ENCODE results near the gene SLIT3. TPM values are rescaled to one million over a fixed set of nuclear protein-coding genes. Genes with fewer than 3 reads are reported as not detected.

The SLIT3 gene
- total and polyA plus RNA-seq, 2 experiments from 2014 or later = 0.59 to 0.71 TPM

GRCh38 chr5:168779333-168779732 is 521.6 kb downstream of the SLIT3 start:
- no peaks in the 10 kb centered on the region for H3K9me3 Mint-ChIP-seq
- H3K27ac Mint-ChIP-seq = no peak overlapping the region
- H3K36me3 Mint-ChIP-seq (ENCODE audit: low read depth) = no peaks in the 10 kb centered on the region

More at GRCh38 chr5:168779333-168779732, 521.6 kb downstream of the SLIT3 start:
- Histone ChIP-seq H3F3A (replicated peaks; ENCODE audit: low read depth) (no peaks in the 10 kb centered on the region), H3K36me3 (ENCODE audit: insufficient read depth) (no peaks in the 10 kb centered on the region), H3K4me3 (no peak overlapping the region), H3K79me2 (replicated peaks; ENCODE audit: insufficient read depth) (no peaks in the 10 kb centered on the region), H3K27me3 (ENCODE audit: insufficient read depth) (no peaks in the 10 kb centered on the region), H2AFZ (no peak overlapping the region), H3K4me2 (no peak overlapping the region), H3K4me1 (ENCODE audit: insufficient read depth) (no peaks in the 10 kb centered on the region), H3K9me2 (ENCODE audit: insufficient read depth) (0 out of 2 replicates have a peak, but pooled peaks cover 8% of the 10 kb centered on the region), H3K27ac (ENCODE audit: low read depth) (no peak overlapping the region), H4K20me1 (replicated peaks; ENCODE audit: insufficient read depth) (no peaks in the 10 kb centered on the region)
- no peak for TF ChIP-seq JUNB (IDR thresholded peaks at IDR 0.05; ENCODE audit: unreplicated experiment)
- TF ChIP-seq, protein P1, sequence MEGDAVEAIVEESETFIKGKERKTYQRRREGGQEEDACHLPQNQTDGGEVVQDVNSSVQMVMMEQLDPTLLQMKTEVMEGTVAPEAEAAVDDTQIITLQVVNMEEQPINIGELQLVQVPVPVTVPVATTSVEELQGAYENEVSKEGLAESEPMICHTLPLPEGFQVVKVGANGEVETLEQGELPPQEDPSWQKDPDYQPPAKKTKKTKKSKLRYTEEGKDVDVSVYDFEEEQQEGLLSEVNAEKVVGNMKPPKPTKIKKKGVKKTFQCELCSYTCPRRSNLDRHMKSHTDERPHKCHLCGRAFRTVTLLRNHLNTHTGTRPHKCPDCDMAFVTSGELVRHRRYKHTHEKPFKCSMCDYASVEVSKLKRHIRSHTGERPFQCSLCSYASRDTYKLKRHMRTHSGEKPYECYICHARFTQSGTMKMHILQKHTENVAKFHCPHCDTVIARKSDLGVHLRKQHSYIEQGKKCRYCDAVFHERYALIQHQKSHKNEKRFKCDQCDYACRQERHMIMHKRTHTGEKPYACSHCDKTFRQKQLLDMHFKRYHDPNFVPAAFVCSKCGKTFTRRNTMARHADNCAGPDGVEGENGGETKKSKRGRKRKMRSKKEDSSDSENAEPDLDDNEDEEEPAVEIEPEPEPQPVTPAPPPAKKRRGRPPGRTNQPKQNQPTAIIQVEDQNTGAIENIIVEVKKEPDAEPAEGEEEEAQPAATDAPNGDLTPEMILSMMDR (conservative IDR thresholded peaks at IDR 0.05; ENCODE audit: low read depth in 2 of 2) = no peak
- no peak for TF ChIP-seq ZNF462 (CRISPR knock-in tag; IDR thresholded peaks at IDR 0.05)
- TF ChIP-seq EZH2 (IDR thresholded peaks at IDR 0.05; ENCODE audit: low read depth, unreplicated experiment) = no peak
- TF ChIP-seq NANOG (IDR thresholded peaks at IDR 0.05; ENCODE audit: borderline replicate concordance) = no peak
- TF ChIP-seq, protein P2, sequence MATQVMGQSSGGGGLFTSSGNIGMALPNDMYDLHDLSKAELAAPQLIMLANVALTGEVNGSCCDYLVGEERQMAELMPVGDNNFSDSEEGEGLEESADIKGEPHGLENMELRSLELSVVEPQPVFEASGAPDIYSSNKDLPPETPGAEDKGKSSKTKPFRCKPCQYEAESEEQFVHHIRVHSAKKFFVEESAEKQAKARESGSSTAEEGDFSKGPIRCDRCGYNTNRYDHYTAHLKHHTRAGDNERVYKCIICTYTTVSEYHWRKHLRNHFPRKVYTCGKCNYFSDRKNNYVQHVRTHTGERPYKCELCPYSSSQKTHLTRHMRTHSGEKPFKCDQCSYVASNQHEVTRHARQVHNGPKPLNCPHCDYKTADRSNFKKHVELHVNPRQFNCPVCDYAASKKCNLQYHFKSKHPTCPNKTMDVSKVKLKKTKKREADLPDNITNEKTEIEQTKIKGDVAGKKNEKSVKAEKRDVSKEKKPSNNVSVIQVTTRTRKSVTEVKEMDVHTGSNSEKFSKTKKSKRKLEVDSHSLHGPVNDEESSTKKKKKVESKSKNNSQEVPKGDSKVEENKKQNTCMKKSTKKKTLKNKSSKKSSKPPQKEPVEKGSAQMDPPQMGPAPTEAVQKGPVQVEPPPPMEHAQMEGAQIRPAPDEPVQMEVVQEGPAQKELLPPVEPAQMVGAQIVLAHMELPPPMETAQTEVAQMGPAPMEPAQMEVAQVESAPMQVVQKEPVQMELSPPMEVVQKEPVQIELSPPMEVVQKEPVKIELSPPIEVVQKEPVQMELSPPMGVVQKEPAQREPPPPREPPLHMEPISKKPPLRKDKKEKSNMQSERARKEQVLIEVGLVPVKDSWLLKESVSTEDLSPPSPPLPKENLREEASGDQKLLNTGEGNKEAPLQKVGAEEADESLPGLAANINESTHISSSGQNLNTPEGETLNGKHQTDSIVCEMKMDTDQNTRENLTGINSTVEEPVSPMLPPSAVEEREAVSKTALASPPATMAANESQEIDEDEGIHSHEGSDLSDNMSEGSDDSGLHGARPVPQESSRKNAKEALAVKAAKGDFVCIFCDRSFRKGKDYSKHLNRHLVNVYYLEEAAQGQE (IDR thresholded peaks at IDR 0.05; ENCODE audit: unreplicated experiment) = no peak
- TF ChIP-seq EZH2phosphoT487 (IDR thresholded peaks at IDR 0.05; ENCODE audit: unreplicated experiment) = no peak
- no peak for TF ChIP-seq ZNF331 (CRISPR knock-in tag; IDR thresholded peaks at IDR 0.05; ENCODE audit: low read depth)
- TF ChIP-seq STAT1 (IDR thresholded peaks at IDR 0.05; ENCODE audit: unreplicated experiment) = no peak
- no peak for TF ChIP-seq ZNF114 (CRISPR knock-in tag; IDR thresholded peaks at IDR 0.05)
- TF ChIP-seq CREB1 (CRISPR knock-in tag; IDR thresholded peaks at IDR 0.05; ENCODE audit: low read depth) = no peak
- TF ChIP-seq ETS1 (IDR thresholded peaks at IDR 0.05) = no peak
- no peak for TF ChIP-seq POLR2AphosphoS5 (IDR thresholded peaks at IDR 0.05; ENCODE audit: low read depth)
- Mint-ChIP-seq H3K4me1 (peaks cover 2% of the 10 kb centered on the region; the same call in 1 of the 3 replicates), H3K4me3 (no peak overlapping the region), H3K27me3 (ENCODE audit: insufficient read depth, low read depth, poor library complexity) (peaks cover 9% of the 10 kb centered on the region)
- ATAC-seq = no peak
- DNase-seq (ENCODE audit: low spot score) = no peak

Data from GM23338 (cell line).